NCI-H226 (cell line): Measurements from ENCODE around the gene ASPM.
A peak's percentile ranks its signal among the peaks of the same experiment; 100 is the strongest.

Experiments used
- DNase-seq: peaks from one replicate; pipeline ENCODE4 v3.0.0-alpha.2; 2015

ASPM gene

DNA sequence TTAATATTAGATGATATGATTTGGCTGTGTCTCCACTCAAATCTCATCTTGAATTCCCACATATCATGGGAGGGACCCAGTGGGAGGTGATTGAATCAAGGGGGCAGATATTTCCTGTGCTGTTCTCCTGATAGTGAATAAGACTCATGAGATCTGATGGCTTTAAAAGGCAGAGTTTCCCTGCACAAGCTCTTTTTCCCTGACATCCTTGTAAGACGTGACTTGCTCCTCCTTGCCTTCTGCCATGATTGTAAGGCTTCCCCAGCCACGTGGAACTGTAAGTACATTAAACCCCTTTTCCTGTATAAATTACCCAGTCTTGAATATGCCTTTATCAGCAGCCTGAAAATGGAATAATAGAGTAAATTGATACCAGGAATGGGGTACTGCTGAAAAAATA, 66.1 kb downstream of the ASPM start:
- DNase-seq = no peak

DNA sequence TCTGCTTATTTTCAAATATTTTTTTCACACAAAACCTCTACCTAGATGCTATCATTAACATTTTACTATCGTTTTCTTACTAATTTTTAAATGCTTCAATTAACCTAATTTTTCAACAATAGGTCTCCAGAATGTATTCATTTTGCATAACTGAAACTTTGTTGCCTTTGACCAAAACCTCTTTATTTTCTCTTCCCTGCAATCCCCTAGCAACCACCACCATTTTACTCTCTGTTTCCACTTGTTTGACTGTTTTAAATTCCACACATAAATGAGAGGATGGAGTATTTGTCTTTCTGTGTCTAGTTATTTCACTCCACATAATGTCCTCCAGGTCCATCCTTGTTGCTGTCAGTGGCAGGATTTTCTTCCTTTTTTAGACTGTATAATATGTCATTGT, 69.9 kb downstream of the ASPM start:
- no peak for DNase-seq

DNA sequence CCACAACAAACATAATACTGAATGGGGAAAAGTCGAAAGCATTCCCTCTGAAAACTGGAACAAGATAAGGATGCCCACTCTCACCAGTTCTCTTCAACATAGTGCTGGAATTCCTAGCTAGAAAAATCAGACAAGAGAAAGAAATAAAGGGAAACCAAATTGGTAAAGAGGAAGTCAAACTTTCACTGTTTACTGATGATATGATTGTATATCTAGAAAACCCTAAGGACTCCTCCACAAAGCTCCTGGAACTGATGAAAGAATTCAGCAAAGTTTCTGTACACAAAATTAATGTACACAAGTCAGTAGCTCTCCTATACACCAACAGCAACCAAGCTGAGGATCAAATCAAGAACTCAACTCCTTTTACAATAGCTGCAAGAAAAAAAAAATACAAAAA, 72.5 kb downstream of the ASPM start:
- no peak for DNase-seq

DNA sequence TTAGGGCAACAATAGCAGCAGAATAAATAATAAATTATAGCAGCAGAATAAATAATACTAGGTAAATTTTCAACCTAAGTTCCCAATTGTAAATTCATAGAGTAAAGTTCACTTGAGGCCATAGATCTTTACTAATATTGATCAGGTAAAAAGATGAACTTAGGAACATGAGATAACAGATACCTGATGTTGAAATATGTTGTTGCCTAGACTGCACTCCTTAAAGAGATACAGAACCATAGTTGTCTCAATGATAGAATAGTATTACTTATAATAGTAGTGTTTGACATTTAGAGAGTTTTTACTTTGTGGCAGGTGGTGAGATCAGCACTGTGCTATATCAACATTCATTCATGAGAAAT, 79.0 kb downstream of the ASPM start:
- no peak for DNase-seq

DNA sequence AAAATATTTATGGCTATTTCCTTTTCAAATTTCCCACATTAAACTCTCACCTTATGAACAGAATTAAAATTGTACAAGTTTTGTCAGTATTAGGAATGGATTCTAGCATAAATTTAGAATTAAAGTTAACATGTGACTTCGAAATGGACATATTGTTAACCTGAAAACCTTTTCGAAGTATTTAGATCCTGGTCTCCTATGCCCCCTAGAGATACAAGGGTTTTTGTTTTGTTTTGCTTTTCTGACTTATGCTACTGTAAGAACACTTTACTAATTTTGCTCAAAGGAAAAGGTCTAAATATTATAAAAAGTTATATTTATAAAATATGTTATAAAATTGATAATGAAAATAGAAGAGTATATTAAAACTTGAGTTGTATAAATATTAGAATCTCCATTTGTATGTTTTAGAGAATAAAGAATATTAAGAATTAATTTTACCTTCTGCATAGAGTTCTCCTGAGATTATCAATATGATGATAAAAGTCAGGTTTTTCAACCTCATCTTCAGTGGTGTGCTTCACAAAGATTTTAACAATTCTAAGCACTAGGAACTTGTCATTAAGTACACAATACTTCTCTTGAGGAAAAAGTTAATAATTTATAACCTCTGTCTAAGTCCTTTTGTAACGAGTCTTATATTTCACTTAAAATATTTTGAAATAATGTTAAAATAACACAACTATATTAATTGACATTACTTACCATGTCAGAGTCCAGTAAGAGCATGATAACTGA, 79.6 kb downstream of the ASPM start, which contains the start of gene F13B:
Gene F13B, minus strand, starts transcription at position 542 of the 738 bp plus-strand sequence. Its CDS starts 37 bp downstream, at position 505.
- no peak for DNase-seq

DNA sequence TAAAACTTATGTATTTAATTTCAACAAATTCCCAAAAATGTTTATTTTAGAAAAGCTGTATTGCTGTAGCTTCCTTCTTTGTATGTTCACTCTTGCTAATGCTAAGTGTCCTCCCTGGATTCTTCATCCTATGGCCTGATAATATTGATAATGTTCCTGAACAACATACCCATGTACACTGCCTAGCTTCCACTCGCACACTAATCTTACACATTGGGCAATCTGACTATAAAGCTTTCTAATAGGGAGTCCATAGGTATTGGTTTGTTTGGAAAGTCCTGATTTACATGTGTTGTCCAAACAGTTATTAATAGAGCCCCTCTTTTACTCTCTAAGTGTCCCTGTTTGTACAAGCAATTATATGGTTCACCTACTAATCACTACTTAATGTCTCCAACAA, 80.2 kb downstream of the ASPM start:
- DNase-seq = no peak

DNA sequence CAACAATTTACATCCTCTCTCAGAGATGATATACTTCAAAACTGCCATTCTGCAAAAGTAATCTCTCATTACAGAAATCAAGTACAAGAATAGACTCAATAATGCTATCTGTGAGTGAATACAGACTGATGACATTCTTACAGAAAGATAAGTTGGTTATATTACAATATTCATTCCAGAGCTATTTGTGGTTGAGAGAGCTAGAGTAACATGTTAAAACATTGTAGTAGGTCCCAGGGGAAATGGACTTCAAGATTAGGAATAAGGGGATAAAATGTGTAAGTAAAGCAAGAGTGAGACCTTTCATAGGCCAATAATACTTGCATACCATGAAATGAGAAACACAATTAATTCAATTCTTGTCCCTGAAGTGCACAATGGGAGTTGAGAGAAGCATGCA, 80.9 kb downstream of the ASPM start:
- DNase-seq = peak; percentile 16

DNA sequence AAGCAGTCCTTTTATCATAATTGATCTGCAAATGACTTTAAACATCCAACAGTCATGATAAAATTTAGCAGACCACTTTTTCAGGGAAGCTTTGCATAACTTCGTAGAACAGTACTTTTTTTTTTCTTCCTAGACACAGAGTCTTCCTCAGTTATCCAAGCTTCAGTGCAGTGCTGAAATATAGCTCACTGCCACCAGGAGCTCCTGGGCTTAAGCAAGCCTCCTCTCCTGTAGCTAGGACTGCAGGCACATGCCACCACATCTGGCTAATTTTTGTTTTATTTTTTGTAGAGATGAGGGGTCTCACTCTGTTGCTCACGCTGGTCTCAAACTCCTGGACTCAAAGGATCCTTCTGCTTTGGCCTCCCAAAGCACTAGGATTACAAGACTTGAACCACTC, 83.3 kb downstream of the ASPM start:
- no peak for DNase-seq

DNA sequence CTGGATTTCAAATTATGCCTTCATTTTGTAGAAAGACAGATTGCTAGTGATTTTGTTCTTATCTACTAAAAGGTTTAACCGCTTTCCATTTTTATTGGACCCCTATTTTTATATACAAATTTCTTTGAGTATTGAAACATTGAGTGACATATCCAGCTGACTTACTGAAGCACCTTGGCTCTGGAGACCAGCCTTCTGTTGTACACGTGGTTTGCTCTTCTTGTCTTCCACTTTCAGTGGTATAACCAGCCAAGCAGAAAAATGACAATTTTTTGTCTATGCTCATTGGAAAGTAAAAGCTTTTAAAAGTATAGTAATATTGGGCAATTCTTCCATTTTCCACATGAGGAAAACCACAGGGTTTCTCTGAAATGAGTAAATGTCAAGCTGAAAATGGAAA, 83.8 kb downstream of the ASPM start:
- DNase-seq = no peak

DNA sequence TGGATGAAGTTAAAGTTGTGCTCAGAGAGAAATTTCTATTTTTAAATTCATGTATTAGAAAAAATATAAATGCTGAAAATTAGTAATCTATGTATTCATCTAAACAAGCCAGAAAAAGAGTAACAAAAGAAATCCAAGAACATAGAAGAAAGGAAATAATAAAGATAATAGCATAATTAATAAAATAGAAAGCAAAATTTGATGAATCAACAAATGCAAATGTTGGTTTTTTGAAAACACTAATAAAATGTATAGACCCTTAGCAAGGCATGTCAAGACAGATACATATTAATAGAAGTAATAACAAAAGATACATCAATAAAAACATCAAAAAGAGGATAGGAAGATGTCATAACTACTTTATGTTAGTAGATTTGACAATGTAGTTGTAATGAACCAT, 97.4 kb downstream of the ASPM start:
- DNase-seq = no peak

DNA sequence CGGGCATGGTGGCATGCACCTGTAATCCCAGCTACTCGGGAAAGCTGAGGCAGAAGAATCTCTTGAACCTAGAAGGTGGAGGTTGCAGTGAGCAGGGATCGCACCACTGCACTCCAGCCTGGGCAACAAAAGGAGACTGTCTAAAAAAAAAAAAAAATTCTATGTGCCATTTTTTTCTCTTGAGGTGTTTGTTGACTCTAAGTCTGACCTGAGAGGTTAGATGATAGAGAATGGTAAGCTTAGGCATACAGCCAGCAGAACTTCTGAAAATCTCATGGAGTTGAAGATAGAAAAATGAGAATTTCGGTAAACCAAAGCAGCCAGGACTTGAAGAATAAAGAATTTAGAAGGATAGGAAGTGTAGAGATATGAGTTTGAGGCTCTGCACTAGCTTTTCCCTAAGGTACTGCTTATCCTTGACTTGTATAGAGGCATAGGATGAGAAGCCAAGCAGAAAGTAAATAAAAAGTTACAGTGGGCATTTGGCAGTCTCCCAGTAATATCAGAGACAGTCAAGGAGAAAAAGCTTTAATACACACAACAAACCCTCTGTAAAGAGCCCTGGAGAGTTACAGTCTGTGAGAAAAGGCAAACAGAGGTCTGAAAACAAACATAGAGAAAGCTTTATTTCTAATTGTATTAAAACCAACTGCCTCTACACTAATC, 103.7 kb downstream of the ASPM start:
- DNase-seq = no peak

DNA sequence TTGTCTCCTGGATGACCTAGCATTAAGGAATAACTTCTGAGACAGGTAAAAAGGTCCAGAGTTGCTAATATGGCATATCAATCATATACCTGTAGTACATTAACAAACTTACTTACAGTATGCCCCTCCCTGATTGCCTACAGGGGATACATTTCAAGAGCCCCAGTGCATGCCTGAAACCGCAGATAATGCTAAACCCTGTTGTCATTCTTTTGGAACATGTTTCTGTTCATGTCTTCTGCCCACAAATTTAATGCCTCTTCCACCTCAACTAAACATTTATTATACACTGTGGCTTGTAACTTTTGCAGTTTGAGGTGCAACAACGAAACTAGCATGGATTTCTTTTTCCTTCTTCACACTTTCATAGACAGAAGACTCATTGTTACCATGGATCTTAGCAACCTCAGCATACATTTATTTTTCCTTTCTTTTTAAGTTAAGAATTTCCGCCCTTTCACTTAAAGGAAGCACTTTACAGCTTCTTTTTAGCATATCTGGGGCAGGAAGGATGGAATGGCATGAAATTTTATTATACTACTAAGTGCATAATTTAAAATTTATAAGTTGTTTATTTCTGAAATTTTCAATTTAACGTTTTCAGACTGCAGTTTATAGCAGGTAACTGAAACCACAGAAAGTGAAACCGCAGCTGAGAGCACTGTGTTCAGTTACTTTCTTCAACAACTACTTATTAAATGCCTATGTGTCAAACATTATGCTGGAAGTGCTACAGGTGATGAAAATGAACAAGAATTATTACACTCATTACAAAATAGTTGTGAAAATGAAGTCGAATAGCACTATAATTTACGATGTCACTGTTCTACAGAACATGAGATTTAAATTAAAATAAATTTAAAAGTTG, 104.7 kb downstream of the ASPM start:
- DNase-seq = no peak

DNA sequence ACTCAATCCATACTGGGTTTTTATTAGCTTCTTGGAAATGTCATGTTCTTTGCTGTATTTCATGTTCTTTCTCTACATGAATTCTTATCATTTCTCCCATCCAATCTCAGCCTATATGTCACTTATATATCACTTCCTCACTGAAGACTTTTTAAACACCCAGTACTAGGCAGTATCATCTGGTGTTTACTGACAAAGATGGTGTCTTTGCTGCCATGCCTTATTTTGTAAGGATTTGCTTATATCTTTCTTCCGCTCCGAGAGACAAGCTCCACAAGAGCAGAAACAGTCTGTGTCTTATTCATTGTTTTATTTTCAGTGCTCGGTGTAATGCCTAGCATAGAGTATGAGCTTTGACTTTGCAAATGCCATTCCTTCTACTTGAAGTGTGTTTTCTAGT, 109.6 kb downstream of the ASPM start:
- no peak for DNase-seq

DNA sequence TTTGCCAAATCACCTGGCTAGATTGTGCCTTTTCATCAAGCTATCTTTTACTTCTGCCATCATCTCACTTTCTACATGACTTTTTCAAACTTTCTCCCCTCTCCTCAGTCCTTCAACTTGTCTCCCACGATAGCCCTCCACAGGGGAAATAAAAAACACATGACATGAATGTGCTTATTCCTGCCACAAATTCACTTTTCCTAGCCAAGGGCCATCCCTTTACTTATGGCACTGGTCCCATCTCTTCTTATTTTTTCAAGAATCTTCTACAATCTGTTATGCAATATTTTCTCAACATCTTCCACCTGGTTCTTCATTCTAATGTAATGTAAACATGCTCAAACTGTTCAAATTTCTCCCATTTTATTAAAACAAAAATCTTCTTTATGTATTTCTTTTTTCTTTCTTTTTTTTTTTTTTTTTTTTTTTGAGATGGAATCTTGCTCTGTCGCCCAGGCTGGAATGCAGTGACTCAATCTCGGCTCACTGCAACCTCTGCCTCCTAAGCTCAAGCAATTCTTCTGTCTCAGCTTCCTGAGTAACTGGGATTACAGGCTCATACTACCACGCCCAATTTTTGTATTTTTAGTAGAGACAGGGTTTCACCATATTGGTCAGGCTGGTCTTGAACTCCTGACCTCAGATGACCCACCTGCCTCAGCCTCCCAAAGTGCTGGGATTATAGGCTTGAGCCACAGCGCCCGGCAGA, 111.7 kb downstream of the ASPM start:
- DNase-seq = peak; percentile 65
